NCI-H345 treated with DMSO at 0.1 percent for 48 hours (cell line): Measurements from ENCODE around the gene KAZN.
A peak's percentile ranks its signal among the peaks of the same experiment; 100 is the strongest.
"Not testable (repeated sequence)": the region's sequence is repeated elsewhere in the genome, so short reads cannot be mapped to it uniquely, and the experiment has no call there.

Experiments
- DNase-seq: peaks from one replicate; lab custom pipeline; 2025; ENCODE audit not compliant: unreplicated experiment; lab: John Stamatoyannopoulos, UW

KAZN gene

GRCh38 chr1:15040685-15041084 lies 442.2 kb downstream of the KAZN start:
- DNase-seq = not testable (repeated sequence)

- no peak for DNase-seq
Measured at GRCh38 chr1:15042866-15043265, 444.4 kb downstream of the KAZN start.

- DNase-seq = no peak
Measured at GRCh38 chr1:15043934-15044333, 445.4 kb downstream of the KAZN start.

GRCh38 chr1:15045123-15045522 lies 446.6 kb downstream of the KAZN start:
- DNase-seq = no peak

GRCh38 chr1:15046487-15047165 lies 448.1 kb downstream of the KAZN start:
- DNase-seq = peak; percentile 23

GRCh38 chr1:15047237-15047636 lies 448.8 kb downstream of the KAZN start:
- no peak for DNase-seq

GRCh38 chr1:15048437-15048980 lies 450.0 kb downstream of the KAZN start:
- no peak for DNase-seq

GRCh38 chr1:15049067-15049466 lies 450.6 kb downstream of the KAZN start:
- DNase-seq = no peak

- DNase-seq = no peak
Measured at GRCh38 chr1:15051882-15052528, 453.5 kb downstream of the KAZN start.

GRCh38 chr1:15053153-15053552 lies 454.7 kb downstream of the KAZN start:
- DNase-seq = no peak

GRCh38 chr1:15055736-15056415 lies 457.4 kb downstream of the KAZN start:
- no peak for DNase-seq

GRCh38 chr1:15056515-15057285 lies 458.2 kb downstream of the KAZN start:
- DNase-seq = no peak

GRCh38 chr1:15057834-15058233 lies 459.3 kb downstream of the KAZN start:
- no peak for DNase-seq

GRCh38 chr1:15058261-15058660 lies 459.8 kb downstream of the KAZN start:
- no peak for DNase-seq

GRCh38 chr1:15060104-15060503 lies 461.6 kb downstream of the KAZN start:
- no peak for DNase-seq

GRCh38 chr1:15062479-15063099 lies 464.1 kb downstream of the KAZN start:
- no peak for DNase-seq

- DNase-seq = no peak
Measured at GRCh38 chr1:15063346-15063745, 464.9 kb downstream of the KAZN start.

GRCh38 chr1:15063783-15064182 lies 465.3 kb downstream of the KAZN start:
- DNase-seq = no peak

GRCh38 chr1:15064217-15064929 lies 465.9 kb downstream of the KAZN start:
- no peak for DNase-seq

- no peak for DNase-seq
Measured at GRCh38 chr1:15065291-15065690, 466.8 kb downstream of the KAZN start.
